ENCODE results near the gene ABHD16B.

ABHD16B gene

GRCh38 chr20:63884506-63885263, 23.4 kb downstream of the ABHD16B start:
- no peak for TF ChIP-seq EZH2 (IDR thresholded peaks at IDR 0.05; ENCODE audit: borderline replicate concordance, low read length)
- no peak overlapping the region for H2AFZ ChIP-seq (ENCODE audit: low read length)
- H3K4me2 ChIP-seq (ENCODE audit: low read length), result no peak overlapping the region
- no peaks in the 10 kb centered on the region for H3F3A ChIP-seq (ENCODE audit: insufficient read depth, low read length)
- H3K9ac ChIP-seq (ENCODE audit: low read length), result no peak overlapping the region
- H3K27me3 ChIP-seq (ENCODE audit: insufficient read depth, low read length), result no peaks in the 10 kb centered on the region
- H3K9me3 ChIP-seq (ENCODE audit: low read length), result no peaks in the 10 kb centered on the region
- no peaks in the 10 kb centered on the region for H3K79me2 ChIP-seq (ENCODE audit: insufficient read depth, low read length)
- H3K9me2 ChIP-seq (ENCODE audit: low read depth, low read length), result no peaks in the 10 kb centered on the region
- H3K36me3 ChIP-seq (ENCODE audit: insufficient read depth, low read length), result peaks cover 49% of the 10 kb centered on the region
- no peaks in the 10 kb centered on the region for H4K20me1 ChIP-seq (ENCODE audit: insufficient read depth, low read length)
- no peak overlapping the region for H3K27ac ChIP-seq (ENCODE audit: low read depth, low read length, poor library complexity, severe bottlenecking)
- no peak overlapping the region for H3K4me3 ChIP-seq (ENCODE audit: low read depth, low read length, poor library complexity, severe bottlenecking)
- no peaks in the 10 kb centered on the region for H3K4me1 ChIP-seq (ENCODE audit: insufficient read depth, low read length, severe bottlenecking)

DNA sequence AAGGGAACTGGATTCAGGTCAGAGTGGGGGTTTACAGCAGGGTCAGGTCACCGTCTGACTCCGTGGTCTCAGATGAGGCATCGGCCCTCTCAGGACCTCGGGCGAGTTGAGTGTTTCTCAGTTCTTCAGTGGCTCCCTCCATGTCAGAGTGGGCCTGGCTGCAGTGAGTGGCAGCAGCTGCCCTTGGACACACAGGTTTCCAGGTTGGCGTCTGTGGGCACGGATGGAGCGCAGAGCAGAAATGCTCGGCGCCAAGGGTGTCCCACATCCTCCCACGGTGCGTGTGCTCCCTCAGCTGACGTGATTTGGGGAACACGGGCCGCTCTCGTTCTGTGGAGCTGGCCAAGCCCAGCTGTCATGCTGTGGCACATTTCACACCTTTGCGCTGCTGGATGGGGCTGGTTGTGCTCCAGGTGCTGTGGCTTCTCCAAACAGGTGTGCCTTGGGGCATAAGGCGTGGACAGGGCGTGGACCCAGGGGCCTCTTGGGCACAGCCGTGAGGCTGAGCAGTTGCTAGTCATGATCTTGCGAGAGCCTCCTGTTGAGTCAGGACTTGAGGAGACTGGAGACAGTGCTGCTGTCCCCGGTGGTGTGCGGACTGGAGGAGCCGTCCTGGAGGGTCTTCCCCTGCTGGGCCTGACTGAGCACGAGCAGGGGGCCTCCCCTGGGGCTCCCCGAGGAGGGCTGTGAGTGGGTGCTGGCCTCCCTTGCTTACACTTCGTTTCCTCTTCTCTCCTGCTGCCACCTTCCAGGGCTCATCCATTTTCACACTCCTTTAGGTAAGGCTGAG, 24.2 kb downstream of the ABHD16B start:
- TF ChIP-seq EZH2 (IDR thresholded peaks at IDR 0.05; ENCODE audit: borderline replicate concordance, low read length), result no peak
- TF ChIP-seq, protein P1, sequence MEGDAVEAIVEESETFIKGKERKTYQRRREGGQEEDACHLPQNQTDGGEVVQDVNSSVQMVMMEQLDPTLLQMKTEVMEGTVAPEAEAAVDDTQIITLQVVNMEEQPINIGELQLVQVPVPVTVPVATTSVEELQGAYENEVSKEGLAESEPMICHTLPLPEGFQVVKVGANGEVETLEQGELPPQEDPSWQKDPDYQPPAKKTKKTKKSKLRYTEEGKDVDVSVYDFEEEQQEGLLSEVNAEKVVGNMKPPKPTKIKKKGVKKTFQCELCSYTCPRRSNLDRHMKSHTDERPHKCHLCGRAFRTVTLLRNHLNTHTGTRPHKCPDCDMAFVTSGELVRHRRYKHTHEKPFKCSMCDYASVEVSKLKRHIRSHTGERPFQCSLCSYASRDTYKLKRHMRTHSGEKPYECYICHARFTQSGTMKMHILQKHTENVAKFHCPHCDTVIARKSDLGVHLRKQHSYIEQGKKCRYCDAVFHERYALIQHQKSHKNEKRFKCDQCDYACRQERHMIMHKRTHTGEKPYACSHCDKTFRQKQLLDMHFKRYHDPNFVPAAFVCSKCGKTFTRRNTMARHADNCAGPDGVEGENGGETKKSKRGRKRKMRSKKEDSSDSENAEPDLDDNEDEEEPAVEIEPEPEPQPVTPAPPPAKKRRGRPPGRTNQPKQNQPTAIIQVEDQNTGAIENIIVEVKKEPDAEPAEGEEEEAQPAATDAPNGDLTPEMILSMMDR (IDR thresholded peaks at IDR 0.05; ENCODE audit: low read length), result no peak
- no peaks in the 10 kb centered on the region for H4K20me1 ChIP-seq (ENCODE audit: insufficient read depth, low read length)
- H2AFZ ChIP-seq (ENCODE audit: low read length), result no peak overlapping the region
- no peak overlapping the region for H3K27ac ChIP-seq (ENCODE audit: low read depth, low read length, poor library complexity, severe bottlenecking)
- no peaks in the 10 kb centered on the region for H3K9me2 ChIP-seq (ENCODE audit: low read depth, low read length)
- H3K9ac ChIP-seq (ENCODE audit: low read length), result no peak overlapping the region
- H3K9me3 ChIP-seq (ENCODE audit: low read length), result no peaks in the 10 kb centered on the region
- no peaks in the 10 kb centered on the region for H3F3A ChIP-seq (ENCODE audit: insufficient read depth, low read length)
- H3K4me1 ChIP-seq (ENCODE audit: insufficient read depth, low read length, severe bottlenecking), result no peaks in the 10 kb centered on the region
- peaks cover 57% of the 10 kb centered on the region for H3K36me3 ChIP-seq (ENCODE audit: insufficient read depth, low read length)
- no peak overlapping the region for H3K4me3 ChIP-seq (ENCODE audit: low read depth, low read length, poor library complexity, severe bottlenecking)
- no peaks in the 10 kb centered on the region for H3K27me3 ChIP-seq (ENCODE audit: insufficient read depth, low read length)
- H3K4me2 ChIP-seq (ENCODE audit: low read length), result no peak overlapping the region
- H3K79me2 ChIP-seq (ENCODE audit: insufficient read depth, low read length), result no peaks in the 10 kb centered on the region

DNA sequence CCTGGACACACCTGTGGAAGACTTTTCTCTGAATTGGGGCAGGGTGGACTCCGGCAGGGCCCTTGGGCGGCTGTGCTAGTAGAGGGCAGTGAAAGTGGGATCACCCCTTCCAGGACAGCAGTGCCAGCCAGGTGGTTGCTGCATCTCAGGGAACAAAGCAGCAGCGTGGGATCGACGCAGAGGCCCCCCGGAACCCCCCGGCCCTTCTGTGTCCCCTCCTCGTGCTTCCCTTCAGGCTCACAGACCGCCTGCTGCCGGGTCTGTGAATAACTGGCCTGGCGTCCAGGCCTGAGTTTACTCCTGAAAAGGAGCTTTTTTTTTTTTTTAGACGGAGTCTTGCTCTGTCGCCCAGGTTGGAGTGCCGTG, 24.7 kb downstream of the ABHD16B start:
- no peak overlapping the region for H3K27ac ChIP-seq (ENCODE audit: low read depth, low read length, poor library complexity, severe bottlenecking)
- no peaks in the 10 kb centered on the region for H3K9me2 ChIP-seq (ENCODE audit: low read depth, low read length)
- H3K79me2 ChIP-seq (ENCODE audit: insufficient read depth, low read length), result no peaks in the 10 kb centered on the region
- no peak overlapping the region for H3K9ac ChIP-seq (ENCODE audit: low read length)
- H3K27me3 ChIP-seq (ENCODE audit: insufficient read depth, low read length), result no peaks in the 10 kb centered on the region
- H3K4me2 ChIP-seq (ENCODE audit: low read length), result no peak overlapping the region
- H3F3A ChIP-seq (ENCODE audit: insufficient read depth, low read length), result no peaks in the 10 kb centered on the region
- no peaks in the 10 kb centered on the region for H3K4me1 ChIP-seq (ENCODE audit: insufficient read depth, low read length, severe bottlenecking)
- H2AFZ ChIP-seq (ENCODE audit: low read length), result no peak overlapping the region
- no peaks in the 10 kb centered on the region for H4K20me1 ChIP-seq (ENCODE audit: insufficient read depth, low read length)
- TF ChIP-seq EZH2 (IDR thresholded peaks at IDR 0.05; ENCODE audit: borderline replicate concordance, low read length), result no peak
- TF ChIP-seq, protein P1 (IDR thresholded peaks at IDR 0.05; ENCODE audit: low read length), result no peak
- H3K9me3 ChIP-seq (ENCODE audit: low read length), result no peaks in the 10 kb centered on the region
- peaks cover 62% of the 10 kb centered on the region for H3K36me3 ChIP-seq (ENCODE audit: insufficient read depth, low read length)
- H3K4me3 ChIP-seq (ENCODE audit: low read depth, low read length, poor library complexity, severe bottlenecking), result no peak overlapping the region
